Neuron (in vitro differentiated cells): Measurements from ENCODE around the gene C5AR2.
"Not testable (repeated sequence)": the region's sequence is repeated elsewhere in the genome, so short reads cannot be mapped to it uniquely, and the experiment has no call there.

ENCODE experiments used
- H2AFZ ChIP-seq: one replicate; pipeline ENCODE4 v1.6.1; 2013; ENCODE audit warnings: low read depth, mild to moderate bottlenecking, inconsistent platforms, low read length, moderate library complexity
- H3K27me3 ChIP-seq: one replicate; pipeline ENCODE4 v1.6.1; 2013; ENCODE audit warnings: low read length; ENCODE audit not compliant: insufficient read depth
- H3K36me3 ChIP-seq: one replicate; pipeline ENCODE4 v1.6.1; 2013; ENCODE audit warnings: low read length; ENCODE audit not compliant: insufficient read depth
- H3K4me1 ChIP-seq: one replicate; pipeline ENCODE4 v1.6.1; 2013; ENCODE audit warnings: low read length; ENCODE audit not compliant: insufficient read depth
- H3K4me3 ChIP-seq: 2 replicates; pipeline ENCODE4 v1.5.1; 2013; ENCODE audit warnings: mild to moderate bottlenecking, low read length, moderate library complexity
- H3K9me3 ChIP-seq: one replicate; pipeline ENCODE4 v1.6.1; 2013; ENCODE audit warnings: low read length

Gene C5AR2

DNA sequence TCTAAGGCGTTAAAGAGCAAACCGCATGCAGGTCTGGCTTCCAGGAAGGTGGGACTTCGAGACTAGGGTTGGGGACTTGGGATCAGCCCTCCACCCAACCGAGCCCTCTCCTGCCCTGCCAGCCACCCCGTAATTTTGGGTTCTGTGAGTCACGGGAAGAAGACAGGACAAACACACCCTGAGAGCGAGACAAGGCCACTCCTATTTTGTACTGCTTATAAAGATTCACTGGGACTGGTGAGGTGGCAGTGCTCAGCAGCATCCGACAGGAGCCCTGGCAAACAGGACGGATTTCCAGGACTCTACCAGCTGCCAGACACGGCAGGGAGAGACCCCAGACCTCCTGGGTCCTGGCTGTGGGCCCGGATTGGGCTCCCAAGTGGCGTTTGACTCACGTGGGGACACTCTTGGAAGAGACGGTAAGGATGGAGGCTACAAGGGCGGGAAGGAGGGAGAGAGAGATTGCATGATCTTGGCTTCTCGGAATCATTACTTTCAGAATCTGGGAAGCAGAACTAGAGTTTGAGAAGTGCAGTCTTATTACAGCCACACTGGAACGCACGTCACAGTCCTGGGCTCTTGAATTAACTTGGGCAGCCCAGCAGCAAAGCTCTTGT lies at the start of gene C5AR2:
C5AR2 (plus strand) TSS at position 245 of the 617 bp plus-strand sequence. CDS start 8,625 bp downstream, outside the sequence.
- no peaks in the 10 kb centered on the region for H3K4me1 ChIP-seq

DNA sequence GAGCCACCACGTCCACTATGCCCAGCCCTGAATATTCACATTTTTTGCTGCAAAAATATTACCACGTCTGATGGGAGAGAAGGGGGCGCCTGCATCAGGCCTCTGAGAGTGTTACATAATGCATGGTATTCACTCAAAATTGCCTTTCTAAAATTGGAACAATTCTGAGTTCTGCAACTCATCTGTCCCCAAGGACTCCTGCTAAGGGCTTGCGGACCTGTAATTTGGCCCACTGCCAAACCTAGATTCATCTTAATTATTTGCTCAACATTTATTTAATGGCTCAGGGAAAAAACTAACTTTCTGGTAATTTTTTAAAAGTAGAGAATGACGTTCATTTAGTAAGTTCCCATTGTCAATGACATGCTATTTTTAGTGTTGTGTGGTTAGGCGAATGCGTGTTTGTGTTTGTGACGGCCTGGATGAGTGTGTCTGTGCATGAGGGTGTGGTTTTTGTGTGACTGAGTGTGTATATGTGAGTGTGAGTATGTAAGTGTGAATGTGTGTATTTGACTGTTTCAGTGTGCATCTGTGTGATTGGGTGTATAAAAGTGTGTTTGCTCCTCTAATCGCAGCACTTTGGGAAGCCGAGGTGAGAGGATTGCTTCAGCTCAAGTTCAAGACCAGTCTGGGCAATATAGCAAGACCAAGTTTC lies 48.4 kb upstream of the C5AR2 start:
- H3K4me3 ChIP-seq, result no peak overlapping the region
- no peaks in the 10 kb centered on the region for H3K4me1 ChIP-seq
- no peak overlapping the region for H2AFZ ChIP-seq
- no peaks in the 10 kb centered on the region for H3K27me3 ChIP-seq
- H3K9me3 ChIP-seq, result no peaks in the 10 kb centered on the region
- no peaks in the 10 kb centered on the region for H3K36me3 ChIP-seq

More for the DNA sequence above, at the start of gene C5AR2:
- Histone ChIP-seq H2AFZ (no peak within 1 kb of the TSS), H3K36me3 (no peaks in the 10 kb centered on the region), H3K9me3 (no peaks in the 10 kb centered on the region), H3K27me3 (no peaks in the 10 kb centered on the region), H3K4me3 (no peak within 1 kb of the TSS)

DNA sequence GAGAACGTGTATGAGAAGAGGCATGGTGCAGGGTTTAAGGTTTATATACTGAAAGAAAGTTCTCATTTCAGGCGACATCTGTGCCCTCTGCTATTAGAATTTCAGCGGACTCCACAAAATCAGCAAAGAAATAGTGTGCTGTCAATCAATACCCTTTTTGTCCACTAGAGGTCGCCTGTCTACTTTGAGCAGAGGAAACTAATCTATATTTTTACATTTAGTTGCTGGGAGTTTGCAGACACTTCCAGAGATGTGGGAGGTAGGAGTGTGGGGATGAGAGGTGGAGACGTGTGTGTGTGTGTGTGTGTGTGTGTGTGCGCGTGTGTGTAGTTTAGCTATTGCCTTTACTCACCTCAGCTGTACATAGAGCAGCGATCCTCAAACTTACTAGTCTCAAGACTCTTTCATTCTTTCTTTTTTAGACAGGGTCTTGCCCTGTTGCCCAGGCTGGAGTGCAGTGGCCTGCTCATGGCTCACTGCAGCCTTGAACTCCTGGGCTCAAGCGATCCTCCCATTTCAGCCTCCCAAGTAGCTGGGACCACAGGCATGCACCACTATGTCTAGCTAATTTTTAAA lies 47.6 kb upstream of the C5AR2 start:
- H3K36me3 ChIP-seq, result no peaks in the 10 kb centered on the region
- no peaks in the 10 kb centered on the region for H3K27me3 ChIP-seq
- H3K4me1 ChIP-seq, result peaks cover 3% of the 10 kb centered on the region
- H3K9me3 ChIP-seq, result peaks cover 2% of the 10 kb centered on the region
- no peak overlapping the region for H2AFZ ChIP-seq
- no peak overlapping the region for H3K4me3 ChIP-seq

DNA sequence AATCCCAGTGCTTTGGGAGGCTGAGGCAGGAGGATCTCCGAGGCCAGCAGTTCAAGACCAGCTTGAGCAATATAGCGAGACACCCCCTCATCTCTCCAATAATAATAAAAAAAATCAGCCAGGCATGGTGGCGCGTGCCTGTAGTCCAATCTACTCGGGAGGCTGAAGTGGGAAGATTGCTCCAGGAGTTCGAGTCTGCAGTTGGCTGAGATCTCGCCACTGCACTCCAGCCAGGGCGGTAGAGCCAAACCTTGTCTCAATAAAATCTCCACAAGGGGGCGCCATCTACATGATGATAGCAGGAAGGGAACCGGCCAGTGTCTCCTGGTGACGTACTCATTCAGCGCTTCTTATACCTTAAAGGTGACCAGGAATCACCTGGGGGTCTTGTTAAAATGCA lies 35.9 kb upstream of the C5AR2 start:
- Histone ChIP-seq H3K4me1 (no peaks in the 10 kb centered on the region), H3K36me3 (no peaks in the 10 kb centered on the region), H2AFZ (no peak overlapping the region), H3K4me3 (no peak overlapping the region), H3K27me3 (no peaks in the 10 kb centered on the region), H3K9me3 (no peaks in the 10 kb centered on the region)

DNA sequence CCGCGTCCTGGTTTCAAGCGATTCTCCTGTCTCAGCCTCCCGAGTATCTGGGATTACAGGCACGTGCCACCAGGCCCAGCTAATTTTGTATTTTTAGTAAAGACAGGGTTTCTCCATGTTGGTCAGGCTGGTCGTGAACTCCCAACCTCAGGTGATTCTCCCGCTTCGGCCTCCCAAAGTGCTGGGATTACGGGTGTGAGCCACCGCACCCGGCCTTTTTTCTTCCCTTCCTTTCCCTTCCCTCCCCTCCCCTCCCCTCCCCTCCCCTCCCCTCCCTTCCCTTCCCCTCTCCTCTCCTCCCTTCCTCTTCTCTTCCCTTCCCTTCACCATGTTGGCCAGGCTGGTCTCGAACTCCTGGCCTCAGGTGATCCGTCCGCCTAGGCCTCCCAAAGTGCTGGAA lies 31.1 kb upstream of the C5AR2 start:
- H3K9me3 ChIP-seq, H3K4me1 ChIP-seq, H2AFZ ChIP-seq, H3K27me3 ChIP-seq, H3K4me3 ChIP-seq, H3K36me3 ChIP-seq: not testable (repeated sequence)

DNA sequence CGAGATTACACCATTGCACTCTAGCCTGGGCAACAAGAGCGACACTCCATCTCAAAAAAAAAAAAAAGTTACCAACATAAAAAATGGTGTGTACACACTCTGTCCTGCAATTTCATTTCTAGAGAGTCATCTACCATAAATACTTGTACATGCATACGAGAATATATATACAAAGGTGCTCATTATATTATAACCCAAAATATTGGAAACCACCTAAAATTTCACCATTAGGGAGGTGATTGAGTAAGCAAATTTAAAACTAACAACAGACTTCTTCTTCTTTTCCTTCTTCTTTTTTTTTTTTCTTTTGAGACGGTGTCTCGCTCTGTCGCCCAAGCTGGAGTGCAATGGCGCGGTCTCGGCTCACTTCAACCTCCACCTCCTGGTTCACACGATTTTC lies 29.7 kb upstream of the C5AR2 start:
- no peaks in the 10 kb centered on the region for H3K9me3 ChIP-seq
- H3K36me3 ChIP-seq, result no peaks in the 10 kb centered on the region
- no peak overlapping the region for H2AFZ ChIP-seq
- no peak overlapping the region for H3K4me3 ChIP-seq
- H3K4me1 ChIP-seq, result no peaks in the 10 kb centered on the region
- no peaks in the 10 kb centered on the region for H3K27me3 ChIP-seq

DNA sequence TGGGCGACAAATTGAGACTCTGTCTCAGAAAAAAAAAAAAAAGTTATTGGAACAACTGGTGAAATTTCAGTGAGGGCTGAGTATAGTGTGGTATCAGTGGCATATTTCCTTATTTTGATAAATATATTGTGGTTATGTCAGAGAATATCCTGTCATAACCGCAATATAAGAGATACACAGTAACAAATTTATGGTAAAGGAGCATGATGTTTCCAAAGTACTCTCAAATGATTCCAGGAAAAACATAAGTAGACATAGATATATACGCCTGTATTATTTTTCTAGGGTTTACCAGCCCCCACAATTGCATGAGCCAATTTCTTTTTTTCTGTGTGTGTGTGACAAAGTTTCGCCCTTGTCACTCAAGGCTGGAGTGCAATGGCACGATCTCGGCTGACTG lies 28.0 kb upstream of the C5AR2 start:
- no peaks in the 10 kb centered on the region for H3K27me3 ChIP-seq
- H3K36me3 ChIP-seq, result no peaks in the 10 kb centered on the region
- H3K4me3 ChIP-seq, result no peak overlapping the region
- no peaks in the 10 kb centered on the region for H3K4me1 ChIP-seq
- H2AFZ ChIP-seq, result no peak overlapping the region
- H3K9me3 ChIP-seq, result no peaks in the 10 kb centered on the region

DNA sequence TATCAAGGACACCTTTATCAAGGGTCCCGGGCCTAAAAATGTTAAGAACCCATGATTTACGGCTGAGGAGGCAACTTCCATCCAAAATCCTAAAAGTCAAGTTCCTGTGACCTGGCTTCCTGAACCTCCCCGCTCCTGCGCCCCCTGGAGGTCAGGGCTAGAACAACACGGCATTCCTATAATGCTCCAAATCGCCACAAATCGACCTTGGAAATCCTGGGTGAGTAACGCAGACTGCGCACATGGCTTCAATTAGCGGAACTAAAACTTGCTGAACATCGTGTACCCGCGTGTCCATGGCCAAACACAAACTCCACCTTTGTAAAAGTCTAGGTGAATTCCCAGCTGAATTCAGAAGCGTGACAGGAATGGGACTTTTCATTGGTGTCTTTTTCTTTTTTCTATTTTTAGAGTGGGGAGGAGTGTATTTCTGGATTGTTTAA lies 26.6 kb upstream of the C5AR2 start:
- no peak overlapping the region for H2AFZ ChIP-seq
- no peak overlapping the region for H3K4me3 ChIP-seq
- H3K9me3 ChIP-seq, result no peaks in the 10 kb centered on the region
- H3K27me3 ChIP-seq, result no peaks in the 10 kb centered on the region
- no peaks in the 10 kb centered on the region for H3K4me1 ChIP-seq
- H3K36me3 ChIP-seq, result no peaks in the 10 kb centered on the region

DNA sequence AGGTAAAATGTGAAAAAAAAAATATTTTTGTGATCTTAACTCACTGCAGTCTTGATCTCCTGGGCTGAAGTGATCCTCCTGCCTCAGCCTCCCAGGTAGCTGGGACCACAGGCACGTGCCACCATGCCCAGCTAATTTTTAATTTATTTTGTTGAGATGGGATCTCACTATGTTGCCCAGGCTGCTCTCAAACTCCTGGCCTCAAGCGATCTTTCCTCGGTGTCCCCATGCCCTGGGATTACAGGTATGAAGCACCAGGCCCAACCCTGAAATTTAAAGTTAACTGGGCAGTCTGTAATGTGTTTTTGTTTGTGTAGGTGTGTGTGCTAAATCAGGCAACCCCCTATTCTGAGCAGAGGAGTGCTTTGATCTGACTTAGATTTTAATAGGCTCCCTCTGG lies 25.7 kb upstream of the C5AR2 start:
- H2AFZ ChIP-seq, result no peak overlapping the region
- no peaks in the 10 kb centered on the region for H3K9me3 ChIP-seq
- H3K27me3 ChIP-seq, result no peaks in the 10 kb centered on the region
- H3K4me3 ChIP-seq, result no peak overlapping the region
- no peaks in the 10 kb centered on the region for H3K4me1 ChIP-seq
- H3K36me3 ChIP-seq, result no peaks in the 10 kb centered on the region

DNA sequence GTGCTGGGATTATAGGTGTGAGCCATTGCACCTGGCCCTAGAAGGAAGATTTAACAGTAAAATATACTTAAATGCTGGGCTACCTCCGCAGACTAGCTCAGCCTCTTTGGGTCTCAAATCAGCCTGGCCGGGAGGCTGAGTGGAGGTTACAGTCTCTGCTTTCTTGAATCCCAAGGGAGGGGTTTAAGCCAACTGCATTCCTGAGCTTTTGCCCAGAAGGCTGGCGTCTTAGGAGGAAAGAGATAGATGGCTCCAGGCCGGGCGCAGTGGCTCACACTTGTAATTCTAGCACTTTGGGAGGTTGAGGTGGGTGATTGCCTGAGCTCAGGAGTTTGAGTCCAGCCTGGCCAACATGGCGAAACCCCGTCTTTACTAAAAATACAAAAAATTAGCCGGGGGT lies 22.9 kb upstream of the C5AR2 start:
- no peak overlapping the region for H3K4me3 ChIP-seq
- H2AFZ ChIP-seq, result no peak overlapping the region
- no peaks in the 10 kb centered on the region for H3K36me3 ChIP-seq
- H3K4me1 ChIP-seq, result no peaks in the 10 kb centered on the region
- H3K9me3 ChIP-seq, result no peaks in the 10 kb centered on the region
- no peaks in the 10 kb centered on the region for H3K27me3 ChIP-seq

DNA sequence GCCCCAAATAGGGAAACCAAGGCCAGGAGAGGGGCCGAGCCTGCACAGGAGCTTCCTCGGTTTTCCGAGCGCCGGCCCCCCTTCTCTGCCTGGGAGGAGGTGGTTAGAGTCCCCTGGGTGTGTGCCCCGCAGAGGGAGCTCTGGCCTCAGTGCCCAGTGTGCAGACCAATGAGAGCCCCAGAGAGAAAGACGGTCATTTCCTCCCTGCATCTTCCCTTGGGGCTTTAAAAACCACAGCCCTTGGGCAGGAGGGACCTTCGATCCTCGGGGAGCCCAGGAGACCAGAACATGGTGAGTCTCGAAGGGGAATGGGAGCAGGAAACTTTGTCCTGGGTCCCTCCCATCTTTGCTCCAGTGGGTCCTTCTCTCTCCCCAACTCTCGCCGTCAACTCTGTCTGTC lies 22.4 kb upstream of the C5AR2 start, which contains the start of gene C5AR1:
C5AR1 (plus strand) TSS at position 254 of the 400 bp plus-strand sequence; CDS start at position 289, 35 bp downstream.
- Histone ChIP-seq H2AFZ (no peak within 1 kb of the TSS), H3K27me3 (no peaks in the 10 kb centered on the region), H3K9me3 (no peaks in the 10 kb centered on the region), H3K36me3 (no peaks in the 10 kb centered on the region), H3K4me1 (no peaks in the 10 kb centered on the region), H3K4me3 (no peak within 1 kb of the TSS)

DNA sequence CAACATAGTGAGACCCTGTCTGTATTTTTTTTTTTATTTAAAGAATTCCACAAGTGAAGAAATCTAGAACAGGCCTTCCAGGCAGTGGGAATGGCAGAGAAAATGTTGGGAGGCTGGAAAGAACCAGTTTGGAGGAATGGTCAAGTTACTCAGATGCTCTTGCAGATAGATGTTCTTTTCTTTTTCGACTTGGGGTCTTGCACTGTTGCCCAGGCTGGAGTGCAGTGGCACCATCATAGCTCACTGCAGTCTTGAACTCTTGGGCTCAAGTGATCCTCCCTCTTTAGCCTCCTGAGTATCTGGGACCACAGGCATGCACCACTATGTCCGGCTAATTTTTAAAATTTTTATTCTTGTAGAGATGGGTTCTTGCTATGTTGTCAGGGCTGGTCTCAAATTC lies 21.7 kb upstream of the C5AR2 start:
- no peak overlapping the region for H2AFZ ChIP-seq
- H3K4me1 ChIP-seq, result no peaks in the 10 kb centered on the region
- H3K9me3 ChIP-seq, result no peaks in the 10 kb centered on the region
- H3K27me3 ChIP-seq, result no peaks in the 10 kb centered on the region
- H3K36me3 ChIP-seq, result no peaks in the 10 kb centered on the region
- H3K4me3 ChIP-seq, result no peak overlapping the region

DNA sequence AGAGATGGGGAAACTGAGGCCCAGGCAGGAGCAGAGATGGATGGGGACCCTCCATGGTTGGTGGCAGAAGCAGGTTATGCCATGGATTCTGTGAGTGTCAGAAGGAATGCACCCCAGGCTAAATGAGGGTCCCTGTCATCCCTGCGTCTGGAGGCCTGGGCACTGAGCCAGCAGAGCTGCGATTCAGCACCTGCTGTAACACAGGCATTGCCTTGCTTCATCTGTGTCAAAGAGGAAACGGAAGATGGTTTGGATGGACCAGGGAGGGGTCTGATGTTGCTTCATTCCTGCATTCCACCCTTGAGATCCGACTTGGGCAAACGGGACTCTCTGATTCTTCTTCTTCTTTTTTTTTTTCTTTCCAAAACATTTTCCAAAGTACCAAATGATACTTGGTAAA lies 21.2 kb upstream of the C5AR2 start:
- H3K27me3 ChIP-seq, result no peaks in the 10 kb centered on the region
- no peaks in the 10 kb centered on the region for H3K4me1 ChIP-seq
- H2AFZ ChIP-seq, result no peak overlapping the region
- H3K4me3 ChIP-seq, result no peak overlapping the region
- H3K36me3 ChIP-seq, result no peaks in the 10 kb centered on the region
- no peaks in the 10 kb centered on the region for H3K9me3 ChIP-seq
